ENCODE results near the gene AFTPH. TPM values are rescaled to one million over a fixed set of nuclear protein-coding genes. Genes with fewer than 3 reads are reported as not detected.

AFTPH gene
- total RNA-seq, 1 experiment from 2014 or later, result 13.5 TPM

DNA sequence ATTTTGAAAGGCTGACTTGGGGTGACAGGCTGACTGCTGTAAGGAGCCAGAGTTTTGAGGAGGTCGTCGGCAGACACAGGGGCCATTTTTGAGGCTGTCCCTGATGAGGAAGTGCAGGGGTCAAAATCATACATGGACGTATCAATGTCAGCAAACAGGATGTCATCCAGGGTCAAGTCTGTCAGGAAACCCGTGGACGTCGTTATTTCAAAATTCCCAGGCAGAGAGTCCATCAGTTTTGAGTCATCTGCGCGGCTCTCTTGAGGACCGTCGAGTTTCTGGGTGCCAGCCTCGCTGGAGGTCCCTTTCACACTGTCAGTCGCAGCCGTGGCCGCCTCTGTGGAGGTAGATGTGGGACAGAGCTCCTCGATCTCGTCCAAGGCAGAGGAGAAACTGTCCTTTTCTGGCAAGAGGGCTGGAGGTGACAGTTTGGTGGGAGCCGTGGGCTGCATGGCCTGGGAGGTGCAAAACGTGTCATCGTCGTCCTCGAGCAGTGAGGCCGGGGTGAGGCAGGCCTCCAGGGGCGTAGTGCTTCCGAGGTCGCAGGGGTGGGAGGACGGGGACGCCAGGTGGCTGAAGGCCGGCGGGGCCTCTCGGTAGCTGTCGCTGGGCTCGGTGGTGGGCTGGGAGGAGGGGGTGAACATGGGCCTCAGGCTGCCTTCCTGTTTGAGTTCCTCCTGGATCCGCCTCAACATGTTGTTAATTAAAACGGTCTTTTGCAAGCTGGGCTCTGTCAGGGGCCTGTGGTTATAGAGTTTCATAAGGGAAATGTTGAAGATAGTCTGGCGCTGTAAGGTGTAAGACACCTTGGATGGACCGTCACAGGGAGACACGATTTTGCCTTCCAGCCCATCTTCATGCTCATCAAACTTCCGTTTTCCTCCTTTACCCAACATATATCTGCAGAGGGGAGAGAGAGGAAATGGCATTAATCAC lies 112.1 kb downstream of the AFTPH start:
- no peak overlapping the region for H2AFZ ChIP-seq (ENCODE audit: low read length)
- Mint-ChIP-seq H3K36me3 (ENCODE audit: insufficient read depth in 1 of 3, low read depth in 3 of 3) (peaks cover 6 to 18% (median 14%) of the 10 kb centered on the region in 3 experiments; a peak in 6 of 7 replicates), H3K9me3 (no peaks in the 10 kb centered on the region), H3K27ac (peak overlapping the region in 1 of 3 experiments; percentile 9; a peak in 1 of 7 replicates), H3K4me1 (peaks cover 45 to 47% of the 10 kb centered on the region in 2 experiments), H3K27me3 (ENCODE audit: low read depth) (peaks cover 5% of the 10 kb centered on the region), H3K4me3 (no peak overlapping the region)
- H2BK12ac ChIP-seq (ENCODE audit: insufficient read length, low read depth, low read length), result no peak overlapping the region
- no peak overlapping the region for H4K91ac ChIP-seq (ENCODE audit: insufficient read length, low read depth, low read length)
- no peaks in the 10 kb centered on the region for H3K27me3 ChIP-seq (ENCODE audit: insufficient read depth, low read length)
- DNase-seq, result no peak
- no peaks in the 10 kb centered on the region for H4K20me1 ChIP-seq (ENCODE audit: control insufficient read depth, insufficient read depth, insufficient read length)
- H3K4ac ChIP-seq (ENCODE audit: low read depth, low read length), result no peak overlapping the region
- H3K4me1 ChIP-seq (ENCODE audit: insufficient read depth, low read length), result peaks cover 3% of the 10 kb centered on the region; the same call in 1 of the 2 replicates
- H3K18ac ChIP-seq (ENCODE audit: insufficient read length, low read depth, low read length), result no peak overlapping the region
- H2BK20ac ChIP-seq (ENCODE audit: low read depth, low read length, poor library complexity, severe bottlenecking), result no peak overlapping the region
- no peak overlapping the region for H2BK120ac ChIP-seq (ENCODE audit: low read depth, low read length, poor library complexity, severe bottlenecking)
- no peak overlapping the region for H3K23ac ChIP-seq (ENCODE audit: insufficient read length, low read depth, low read length)
- no CpG with 5 or more reads among the region's 38 CpGs for WGBS (ENCODE audit: extremely low coverage, insufficient read length, low lambda C conversion rate)
- no peak overlapping the region; the same call in 1 of the 2 replicates for H3K14ac ChIP-seq (ENCODE audit: insufficient read depth, low read length)
- no peak for TF ChIP-seq CTCF (conservative IDR thresholded peaks at IDR 0.05)
- no peak overlapping the region for H3T11ph ChIP-seq (ENCODE audit: low read length)
- H3K79me1 ChIP-seq (ENCODE audit: insufficient read depth, low read depth, low read length, poor library complexity, severe bottlenecking), result peaks cover 2% of the 10 kb centered on the region
- H3K4me2 ChIP-seq (ENCODE audit: insufficient read depth, insufficient read length, low read length), result no peak overlapping the region
- no peak overlapping the region for H2BK15ac ChIP-seq (ENCODE audit: low read depth, low read length)
- no peak overlapping the region for H2AK5ac ChIP-seq (ENCODE audit: insufficient read length, low read length)
- no peaks in the 10 kb centered on the region for H3K79me2 ChIP-seq (ENCODE audit: insufficient read depth, low read length)
- no peaks in the 10 kb centered on the region for H3K9me3 ChIP-seq (ENCODE audit: control insufficient read depth, low read depth, low read length)
- no peaks in the 10 kb centered on the region for H3K23me2 ChIP-seq (ENCODE audit: insufficient read length, low read depth, low read length, poor library complexity, severe bottlenecking)
- no peak overlapping the region for H3K27ac ChIP-seq (ENCODE audit: insufficient read length, low read depth, low read length)
- H3K9ac ChIP-seq (ENCODE audit: extremely low read depth, insufficient read length, low read length), result no peak overlapping the region
- H4K5ac ChIP-seq (ENCODE audit: insufficient read length, low read depth, low read length), result no peak overlapping the region
- H3K56ac ChIP-seq (ENCODE audit: insufficient read length, low read depth, low read length), result no peak overlapping the region
- no peak overlapping the region for H2BK5ac ChIP-seq (ENCODE audit: insufficient read length, low read length)
- no peak overlapping the region for H4K8ac ChIP-seq (replicated peaks; ENCODE audit: insufficient read length, low read depth, low read length)

All from H9 (cell line).